Measurements from ENCODE around the gene P3H2.

Gene P3H2

DNA sequence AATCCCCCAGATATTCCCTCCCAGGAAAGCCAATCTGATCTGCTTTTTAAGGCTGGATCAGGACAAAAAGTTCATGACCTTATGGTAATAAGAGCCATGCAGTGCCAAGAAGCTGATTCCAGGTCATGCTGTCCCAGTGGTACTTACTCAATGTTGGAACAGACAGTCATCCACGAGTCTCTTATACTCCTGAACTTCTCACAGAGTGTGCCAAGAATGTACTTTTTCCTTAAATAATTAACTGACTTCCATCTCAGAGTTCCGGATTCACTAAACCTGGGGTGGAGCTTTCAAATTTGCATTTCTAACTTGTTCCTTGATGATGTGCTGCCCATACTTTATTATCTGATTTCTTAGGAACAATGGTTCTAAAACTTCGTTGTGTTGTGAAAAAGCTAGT, 3.4 kb upstream of the P3H2 start:
- DNase-seq (ENCODE audit: low read depth in 2 of 2), result no peak

DNA sequence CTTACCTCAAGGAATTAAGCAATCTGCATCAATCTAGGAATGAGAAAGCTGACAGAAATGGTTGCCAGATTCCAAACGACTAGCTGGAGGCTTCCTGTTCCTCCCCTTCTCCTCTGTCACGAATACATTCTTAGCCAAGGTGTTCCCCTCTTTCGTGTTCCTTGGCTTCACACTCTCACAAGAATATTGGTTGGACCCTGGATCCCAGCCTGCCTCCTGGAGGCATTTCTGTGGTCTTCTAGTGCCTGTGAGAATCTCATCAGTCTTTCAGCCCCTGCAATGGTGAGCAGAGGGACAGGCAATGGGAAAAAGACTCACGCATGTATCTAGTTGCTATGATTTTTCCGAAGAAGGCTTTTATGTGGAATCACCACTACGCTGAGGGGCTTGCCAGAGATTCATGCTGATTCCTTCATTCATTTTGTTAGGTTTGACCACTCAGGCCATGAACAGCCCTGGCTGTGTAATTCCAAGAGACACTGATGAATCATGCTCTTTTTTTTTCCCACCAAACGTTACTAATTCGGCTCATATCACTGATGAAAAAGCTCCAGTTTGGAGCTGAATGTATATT, 1.6 kb upstream of the P3H2 start:
- no peak for DNase-seq (ENCODE audit: low read depth in 2 of 2)

DNA sequence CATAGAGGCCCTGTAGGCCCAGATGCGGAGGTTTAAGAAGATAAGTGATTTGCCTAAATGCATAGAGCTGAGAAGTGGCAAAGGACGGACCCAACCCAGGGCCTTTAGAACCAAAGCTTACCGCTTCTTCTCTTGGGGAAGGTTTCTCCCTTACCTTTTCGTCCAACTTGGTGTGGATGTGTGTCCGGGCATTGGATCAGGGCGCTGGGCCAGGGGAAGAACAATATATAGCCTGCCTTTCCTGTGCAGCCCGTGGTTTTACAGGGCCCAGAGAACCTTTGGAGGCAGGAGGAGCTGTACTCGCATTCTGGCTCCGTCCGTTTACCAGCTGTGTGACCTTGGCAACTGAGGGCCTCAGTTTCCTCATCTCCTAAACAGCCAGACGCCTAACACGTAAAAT, 686 bp upstream of the P3H2 start:
- no peak for DNase-seq (ENCODE audit: low read depth in 2 of 2)

DNA sequence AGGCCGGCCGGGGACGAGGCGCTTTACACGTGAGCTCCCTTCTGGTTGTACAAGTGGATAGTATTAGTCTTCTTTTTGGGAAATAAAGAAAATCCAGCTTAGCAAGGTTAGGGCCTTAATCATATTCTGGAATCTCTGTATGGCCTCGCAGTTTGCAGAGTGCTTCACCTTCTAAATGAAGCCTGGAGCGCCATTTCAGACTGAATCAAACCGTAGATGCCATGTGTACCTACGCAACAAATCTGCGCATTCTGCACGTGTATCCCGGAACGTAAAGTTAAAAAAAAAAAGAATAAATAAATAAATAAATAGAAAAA, 322 bp upstream of the P3H2 start:
- no peak for DNase-seq (ENCODE audit: low read depth in 2 of 2)

DNA sequence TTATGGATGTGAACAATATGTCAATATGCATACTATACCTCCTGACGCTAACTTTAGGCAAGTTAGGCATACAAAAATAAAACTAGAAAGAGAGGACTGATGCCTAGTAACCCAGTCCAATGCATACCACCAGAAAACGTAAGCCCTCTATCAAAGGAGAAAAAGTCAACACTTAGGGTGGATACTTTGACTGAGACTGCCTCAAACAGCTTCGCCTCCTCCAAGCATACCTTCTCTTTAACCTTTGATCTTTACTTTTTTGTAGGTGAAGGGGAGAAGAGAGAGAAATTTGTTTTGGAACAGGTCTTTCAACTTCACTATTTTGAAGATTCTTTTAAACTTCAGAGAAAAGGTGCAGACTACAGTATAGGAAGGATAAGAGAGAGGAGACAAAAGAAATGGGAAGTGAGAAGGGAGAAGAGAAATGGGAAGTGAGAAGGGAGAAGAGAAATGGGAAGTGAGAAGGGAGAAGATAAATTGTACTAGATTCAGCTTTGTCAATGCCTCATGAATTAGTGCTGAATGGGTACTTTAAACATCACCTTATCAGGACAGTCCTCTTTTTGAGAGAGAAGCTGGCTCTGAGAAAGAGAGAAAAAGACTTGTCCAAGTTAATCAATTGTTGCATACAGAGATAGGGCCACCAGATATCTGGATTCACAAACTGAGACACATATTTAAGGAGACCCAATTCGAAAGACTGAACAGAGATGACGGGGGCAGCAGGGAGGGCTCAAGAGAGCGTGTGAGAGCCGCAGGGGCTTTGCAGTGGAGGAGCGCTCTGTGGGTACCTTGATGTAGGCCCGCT, 1.0 kb downstream of the P3H2 start:
- no peak for DNase-seq (ENCODE audit: low read depth in 2 of 2)

DNA sequence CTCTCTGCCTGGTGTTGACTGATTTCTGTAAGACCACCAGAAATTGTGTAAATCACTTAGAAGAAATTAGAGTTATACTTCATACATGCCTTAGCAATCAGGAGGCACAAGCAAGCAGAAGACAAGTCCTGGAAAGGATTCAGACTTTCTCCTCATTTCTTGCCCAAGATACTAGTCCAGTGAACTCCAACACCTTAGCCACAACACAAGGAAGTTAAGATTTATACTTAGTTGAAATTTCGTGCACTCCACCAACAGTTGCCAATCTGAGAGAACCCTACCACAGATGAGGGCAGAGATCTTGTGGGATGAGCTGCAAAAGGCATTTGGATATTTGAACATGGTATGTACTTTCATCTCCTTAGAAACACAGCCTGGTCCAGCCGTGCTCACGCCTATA, 2.3 kb downstream of the P3H2 start:
- no peak for DNase-seq (ENCODE audit: low read depth in 2 of 2)

DNA sequence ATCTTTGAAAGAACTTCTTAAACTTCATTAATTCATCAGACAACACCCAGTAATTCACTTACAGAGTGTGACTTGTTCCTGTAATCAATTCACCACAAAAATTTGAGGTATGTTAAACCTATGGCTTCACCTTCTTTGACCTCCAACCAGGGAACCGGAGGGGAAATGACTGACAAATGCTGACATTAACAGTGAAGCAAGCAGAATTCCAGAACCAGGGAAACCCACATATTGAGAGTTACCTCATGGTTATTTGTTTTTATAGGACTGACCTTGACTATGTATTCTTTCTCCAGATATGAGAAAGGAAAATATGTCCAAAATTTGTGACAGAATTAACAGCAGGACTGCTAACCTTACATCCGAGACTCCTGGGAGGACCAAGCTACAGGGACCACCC, 2.7 kb downstream of the P3H2 start:
- DNase-seq (ENCODE audit: low read depth in 2 of 2), result no peak

DNA sequence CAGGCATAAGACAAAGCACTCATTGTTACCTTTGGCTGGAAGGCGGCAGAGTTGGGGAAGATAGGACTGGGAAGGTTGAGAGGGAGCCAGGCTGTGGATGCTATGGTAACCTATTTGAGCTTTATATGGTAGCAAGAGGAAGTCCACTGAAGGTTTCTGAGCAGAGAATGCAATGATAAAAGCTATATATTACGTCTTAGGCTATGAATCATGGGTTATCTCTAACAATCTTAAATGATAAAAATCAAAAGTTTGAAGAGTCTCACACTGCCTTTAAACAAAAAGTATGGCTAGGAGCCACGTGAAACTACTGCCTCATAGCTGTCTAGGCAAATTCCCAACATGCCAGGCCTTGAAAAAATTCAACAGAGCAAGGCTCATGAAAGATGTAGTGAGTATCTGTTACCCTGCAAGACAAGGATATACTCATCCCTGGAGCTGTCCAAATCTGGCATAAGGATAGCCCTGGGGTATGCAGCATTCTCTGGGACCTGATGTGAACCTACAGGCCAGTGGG, 4.1 kb downstream of the P3H2 start:
- no peak for DNase-seq (ENCODE audit: low read depth in 2 of 2)

DNA sequence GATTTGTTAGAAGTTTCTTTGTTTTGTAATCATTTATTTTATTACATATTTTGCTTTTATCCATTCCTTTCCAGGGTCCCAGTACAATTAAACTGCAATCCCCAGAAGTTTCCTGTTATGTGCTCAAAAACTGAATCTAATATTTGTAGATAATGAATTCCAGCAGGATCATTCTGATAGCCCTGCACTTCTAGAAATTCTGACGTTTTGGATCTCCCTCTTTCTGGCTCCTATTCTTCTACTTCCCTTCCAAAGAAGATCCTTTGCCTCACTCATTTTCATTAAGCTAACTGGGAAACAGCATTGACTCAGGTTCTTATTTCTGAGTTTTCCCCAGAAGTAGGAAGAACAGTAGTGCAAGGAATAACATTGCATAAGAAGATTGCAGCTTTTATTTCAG, 9.9 kb downstream of the P3H2 start:
- DNase-seq (ENCODE audit: low read depth in 2 of 2), result no peak

DNA sequence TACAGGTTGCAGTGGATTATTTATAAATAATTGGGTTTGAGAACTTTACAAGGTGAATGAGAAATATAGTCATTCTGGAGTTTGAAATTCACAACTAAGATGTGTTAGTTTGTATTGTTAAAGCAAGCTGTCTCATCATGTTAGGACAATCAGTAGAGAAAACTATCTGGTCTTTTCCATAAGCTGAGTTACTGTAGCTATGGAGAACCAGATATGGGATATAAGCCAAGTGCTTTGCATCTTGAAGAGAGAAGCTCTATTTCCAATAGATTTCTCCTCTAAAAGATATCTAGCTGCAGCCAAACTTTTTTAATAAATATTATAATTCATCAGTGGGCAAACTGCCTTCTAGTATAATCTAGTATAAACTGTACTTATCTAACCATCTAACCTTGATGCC, 11.3 kb downstream of the P3H2 start:
- DNase-seq (ENCODE audit: low read depth in 2 of 2), result no peak

DNA sequence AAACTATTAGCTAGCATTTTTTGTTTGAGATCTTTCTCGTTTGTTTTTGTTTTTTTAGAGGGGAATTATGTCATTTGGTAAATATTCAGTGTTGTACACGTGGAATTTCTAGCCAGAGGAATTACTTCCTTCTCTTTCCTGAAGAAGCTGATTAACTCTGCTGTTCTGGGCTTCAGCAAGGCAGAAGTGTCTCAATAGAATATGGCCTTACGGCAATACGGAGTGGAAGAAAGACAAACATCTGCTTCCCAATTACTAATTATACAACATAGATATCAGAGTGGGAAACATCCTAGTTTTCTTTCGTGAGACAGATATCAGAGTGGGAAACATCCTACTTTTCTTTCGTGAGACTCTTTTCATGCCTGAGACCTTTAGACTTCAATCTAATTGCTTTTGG, 11.9 kb downstream of the P3H2 start:
- no peak for DNase-seq (ENCODE audit: low read depth in 2 of 2)

DNA sequence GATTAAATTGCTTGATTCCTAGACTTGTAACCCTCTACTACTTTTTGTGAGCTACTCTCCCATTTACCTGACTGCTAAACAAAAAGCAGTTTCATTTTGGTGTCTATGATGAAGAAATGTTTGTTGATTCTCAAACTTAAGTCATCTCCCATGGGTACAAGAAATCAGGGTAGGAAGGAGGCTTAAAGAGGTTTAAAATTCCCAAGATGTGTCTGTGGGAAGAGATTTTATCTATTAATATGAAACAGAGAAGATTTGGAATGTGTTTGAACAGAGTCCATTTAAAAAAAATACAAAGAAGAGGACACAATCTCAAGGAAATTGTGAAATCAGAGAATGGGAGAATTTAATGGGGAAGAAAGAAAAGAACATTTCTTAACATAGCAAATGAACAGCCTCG, 14.8 kb downstream of the P3H2 start:
- no peak for DNase-seq (ENCODE audit: low read depth in 2 of 2)

DNA sequence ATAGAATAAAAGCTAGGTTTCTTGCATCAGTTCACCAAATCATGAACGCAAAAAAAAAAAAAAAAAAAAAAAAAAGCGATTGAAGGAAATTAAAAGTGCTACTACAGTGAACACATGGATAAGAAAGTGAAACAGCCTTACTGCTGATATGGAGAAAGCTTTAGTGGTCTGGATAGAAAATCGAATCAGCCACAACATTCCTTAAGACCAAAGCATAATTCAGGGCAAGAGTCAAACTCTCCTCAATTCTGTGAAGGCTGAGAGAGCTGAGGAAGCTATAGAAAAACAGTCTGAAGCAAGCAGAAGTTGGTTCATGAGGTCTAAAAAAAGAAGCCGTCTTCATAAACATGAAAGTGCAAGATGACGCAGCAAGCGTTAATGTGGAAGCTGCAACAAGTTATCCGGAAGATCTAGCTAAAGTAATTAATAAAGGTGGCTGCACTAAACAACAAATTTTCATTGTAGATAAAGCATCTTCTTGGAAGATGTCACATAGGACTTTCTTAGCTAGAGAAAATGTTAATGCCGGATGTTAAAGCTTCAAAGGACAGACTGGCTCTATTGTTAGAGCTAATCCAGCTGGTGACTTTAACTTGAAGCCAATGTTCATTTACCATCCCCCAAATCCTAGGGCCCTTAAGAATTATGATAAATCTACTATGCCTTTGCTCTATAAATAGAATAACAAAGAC, 19.2 kb downstream of the P3H2 start:
- DNase-seq (ENCODE audit: low read depth in 2 of 2), result no peak

DNA sequence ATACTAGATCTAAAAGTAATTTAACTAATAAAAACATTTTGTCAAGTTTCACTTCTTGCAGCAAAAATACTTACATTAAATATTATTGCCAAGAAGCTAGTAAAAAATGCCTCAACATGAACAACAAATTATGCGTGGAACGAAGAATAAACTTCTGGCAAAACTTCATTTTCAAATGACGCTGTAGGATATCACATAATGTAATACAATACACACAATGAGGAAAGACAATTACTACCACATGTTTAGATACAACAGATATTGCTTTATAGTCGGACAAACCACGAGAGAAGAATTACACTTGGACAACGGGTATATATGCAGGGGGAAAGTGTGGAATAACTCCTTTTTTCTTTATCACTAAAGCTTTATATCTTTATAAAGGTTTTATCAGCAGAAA, 21.6 kb downstream of the P3H2 start:
- no peak for DNase-seq (ENCODE audit: low read depth in 2 of 2)

DNA sequence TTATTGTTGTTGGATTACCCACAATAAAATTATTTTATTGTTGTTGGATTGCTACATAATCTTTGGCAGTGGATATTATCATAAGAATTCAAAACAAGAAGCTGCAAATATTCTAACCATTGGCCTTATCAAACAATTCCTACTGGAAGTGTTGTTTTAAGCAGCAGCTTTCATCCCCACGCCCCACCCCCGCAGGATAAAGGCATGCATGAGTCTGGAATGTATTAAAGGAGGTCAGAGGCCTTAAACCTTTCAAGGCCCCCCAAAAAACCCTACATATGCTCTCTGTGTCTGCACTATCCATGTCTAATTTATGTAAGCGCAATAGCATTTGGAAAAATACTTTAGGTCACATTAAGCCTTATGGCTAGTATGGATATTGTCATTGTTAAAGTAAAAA, 23.1 kb downstream of the P3H2 start:
- DNase-seq (ENCODE audit: low read depth in 2 of 2), result no peak

DNA sequence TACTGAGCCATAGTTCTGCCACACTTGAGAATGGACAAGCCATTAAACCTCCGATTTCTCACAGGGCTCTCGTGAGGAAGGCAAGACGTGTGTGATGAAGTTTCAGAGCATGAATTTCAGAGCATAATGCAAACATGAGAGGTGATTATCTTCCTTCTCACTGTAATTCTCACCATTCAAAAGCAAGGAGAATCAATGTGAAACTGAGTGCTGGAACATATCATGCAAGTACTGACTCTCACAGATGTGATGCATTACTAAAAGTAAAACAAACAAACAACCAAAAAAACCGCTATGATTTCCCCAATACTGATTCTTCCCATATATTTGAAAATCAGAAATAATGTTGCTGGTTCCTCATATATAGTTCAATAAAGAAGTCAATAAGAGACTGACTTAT, 23.7 kb downstream of the P3H2 start:
- no peak for DNase-seq (ENCODE audit: low read depth in 2 of 2)

DNA sequence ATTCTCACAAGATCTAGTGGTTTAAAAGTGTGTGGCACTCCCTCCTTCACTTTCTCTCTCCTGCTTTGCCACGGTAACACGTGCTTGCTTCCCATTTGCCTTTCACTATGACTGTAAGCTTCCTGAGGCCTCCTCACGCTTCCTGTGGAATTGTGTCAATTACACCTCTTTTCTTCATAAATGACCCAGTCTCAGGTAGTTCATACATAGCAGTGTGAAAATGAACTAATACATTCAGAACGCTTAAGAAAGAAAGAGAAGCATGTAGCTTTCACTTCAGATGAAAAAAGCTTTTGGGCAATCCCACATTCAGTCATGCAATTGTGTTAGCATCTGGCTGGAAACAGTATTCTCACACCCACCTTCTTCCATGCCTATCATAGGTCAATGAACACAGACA, 24.4 kb downstream of the P3H2 start:
- DNase-seq (ENCODE audit: low read depth in 2 of 2), result no peak

DNA sequence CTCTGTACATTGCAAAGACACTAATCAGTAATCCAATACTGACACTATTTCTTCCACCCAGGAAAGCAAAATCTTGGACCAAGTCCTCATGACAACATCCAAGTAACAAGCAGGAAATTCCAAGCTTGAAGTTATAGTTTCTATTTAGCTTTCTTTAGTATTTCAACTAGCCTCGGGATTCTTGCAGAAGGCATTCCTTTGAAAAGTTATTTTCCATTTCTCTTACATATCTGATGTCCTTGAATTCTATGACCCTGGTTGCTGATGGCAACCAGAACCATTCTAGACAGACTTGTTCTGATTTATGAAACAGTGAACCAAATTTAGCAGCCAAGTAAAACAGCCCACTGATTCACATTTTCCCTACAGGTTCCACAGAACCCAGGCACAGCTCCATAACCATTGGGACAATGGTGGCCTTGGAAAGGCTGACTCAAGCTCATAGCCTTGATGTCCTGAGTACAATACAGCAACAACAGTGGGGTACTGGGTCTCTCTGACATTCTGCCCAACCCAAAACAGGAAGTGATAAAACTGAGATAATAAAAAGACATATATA, 26.5 kb downstream of the P3H2 start:
- DNase-seq (ENCODE audit: low read depth in 2 of 2), result no peak

DNA sequence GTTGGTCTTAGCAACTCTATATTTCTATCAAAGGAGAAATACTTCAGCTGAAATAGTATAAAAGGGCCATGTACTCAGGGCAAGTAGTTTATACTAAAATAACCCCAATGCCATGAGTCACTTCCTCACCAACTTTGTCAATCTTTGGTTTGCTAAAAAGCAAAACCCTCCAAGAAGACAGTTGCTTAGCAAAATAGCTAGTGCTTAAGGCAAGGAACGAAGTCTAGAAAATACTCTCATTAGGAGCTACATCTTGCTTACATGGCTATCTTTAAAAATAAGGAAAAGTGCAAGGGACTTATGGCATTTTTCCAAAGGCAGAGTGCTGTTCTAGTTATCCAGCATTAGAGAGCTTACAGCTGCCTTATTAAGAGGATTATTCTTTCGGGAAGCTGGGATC, 28.4 kb downstream of the P3H2 start:
- no peak for DNase-seq (ENCODE audit: low read depth in 2 of 2)

DNA sequence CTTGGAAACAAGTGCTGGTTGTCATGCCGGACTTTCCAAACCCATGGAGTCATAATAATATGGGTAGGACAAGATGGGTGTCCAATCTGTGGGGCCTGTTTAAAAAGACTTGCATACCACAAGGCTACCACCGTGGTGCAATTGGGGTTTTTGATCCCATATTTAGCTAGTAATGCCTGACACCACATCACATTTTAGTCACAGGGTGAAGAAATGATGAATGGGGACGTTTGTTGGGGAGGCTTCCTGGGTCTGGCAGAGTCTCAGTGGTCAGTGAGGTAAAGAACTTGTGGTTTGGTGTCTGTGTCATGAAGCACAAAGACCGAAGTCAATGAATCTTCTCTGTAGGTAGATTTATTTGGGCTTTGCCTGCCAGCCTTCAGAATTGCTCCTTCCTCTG, 31.0 kb downstream of the P3H2 start:
- no peak for DNase-seq (ENCODE audit: low read depth in 2 of 2)

DNA sequence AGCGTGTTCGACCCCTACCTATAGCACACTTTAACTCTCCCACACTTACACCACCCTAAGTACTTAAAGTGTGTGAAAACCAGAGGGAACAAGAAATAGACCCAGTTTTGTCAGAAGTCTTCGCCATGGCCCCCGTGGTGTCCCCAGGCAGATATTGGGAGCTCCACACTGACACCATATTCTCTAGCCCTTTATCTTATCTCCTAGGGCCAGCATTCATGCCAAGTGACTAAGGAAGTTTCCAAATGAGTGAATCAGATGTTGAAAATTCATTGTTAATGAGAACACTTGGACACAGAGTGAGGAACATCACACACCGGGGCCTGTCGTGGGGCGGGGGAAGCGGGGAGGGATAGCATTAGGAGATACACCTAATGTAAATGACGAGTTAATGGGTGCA, 31.8 kb downstream of the P3H2 start:
- DNase-seq (ENCODE audit: low read depth in 2 of 2), result no peak

DNA sequence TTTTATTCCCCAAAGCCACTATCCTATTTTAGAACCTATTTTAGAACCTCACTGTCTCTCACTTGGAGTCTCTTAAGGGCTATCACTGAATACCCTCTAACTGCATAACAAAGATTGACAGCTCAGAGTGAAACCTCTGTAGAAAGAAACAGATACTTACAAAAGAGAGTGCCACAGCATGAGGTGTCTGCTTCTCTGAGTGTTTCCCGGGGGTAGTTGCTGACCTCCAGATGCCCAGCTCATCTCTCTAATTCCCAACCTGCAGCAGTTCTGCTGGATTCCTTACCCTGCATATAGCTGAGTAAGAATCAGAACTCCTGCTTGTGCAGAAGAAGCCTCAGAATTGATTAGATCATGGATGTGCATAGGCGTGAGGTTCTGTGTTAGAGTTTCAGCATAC, 34.5 kb downstream of the P3H2 start:
- DNase-seq (ENCODE audit: low read depth in 2 of 2), result no peak

DNA sequence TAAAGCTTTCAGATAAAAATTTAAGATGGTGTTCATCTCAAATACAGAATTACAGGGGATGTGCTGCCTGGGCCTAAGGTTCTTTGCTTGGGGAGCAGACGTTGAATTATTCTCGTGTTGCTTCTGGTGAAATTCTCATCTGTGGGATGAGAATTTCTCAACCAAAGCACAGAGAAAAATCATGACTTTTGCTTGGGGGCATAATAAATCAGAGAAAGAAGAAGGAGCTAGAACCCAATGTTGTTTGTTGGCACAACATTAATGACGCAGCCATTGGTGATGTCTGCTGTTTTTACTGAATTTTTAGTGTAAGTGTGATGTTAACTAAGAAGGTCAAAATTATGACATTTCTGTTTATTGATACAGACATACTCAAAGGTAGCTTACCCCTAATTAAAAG, 35.7 kb downstream of the P3H2 start:
- DNase-seq (ENCODE audit: low read depth in 2 of 2), result no peak

Data from stimulated activated CD8-positive, alpha-beta memory T cell treated with anti-CD3 and anti-CD28 coated beads, Interleukin-7, amount 100 ng/mL, for 1 hour (primary cell).